HepG2 (cell line): Measurements from ENCODE around the gene RUNDC1. TPM values are rescaled to one million over a fixed set of nuclear protein-coding genes. Genes with fewer than 3 reads are reported as not detected.
A peak's percentile ranks its signal among the peaks of the same experiment; 100 is the strongest.

Source experiments
- ARNT2 ChIP-seq: sonication (generic); formaldehyde crosslinking; IDR thresholded peaks from 2 replicates; pipeline ENCODE4 v1.8.0; 2022; ENCODE audit warnings: mild to moderate bottlenecking, low read depth, missing genetic modification reagents, moderate library complexity
- ATF4 ChIP-seq, 2 experiments: fragments of 450-650 bp in 1 of 2; sonication (generic) in 1 of 2; formaldehyde crosslinking; IDR thresholded peaks; 2 replicates each; pipeline versions ENCODE4 v1.5.0 to v1.8.0; 2020 to 2022; ENCODE audit warnings: mild to moderate bottlenecking in 1 of 2, missing genetic modification reagents in 1 of 2
- CEBPG ChIP-seq: IDR thresholded peaks from 2 replicates; pipeline ENCODE4 v1.6.1; 2016
- CERS6 ChIP-seq: sonication (generic); formaldehyde crosslinking; IDR thresholded peaks from 2 replicates; pipeline ENCODE4 v1.5.0; 2020; ENCODE audit warnings: missing genetic modification reagents
- EZH2 ChIP-seq: conservative IDR thresholded peaks from 2 replicates; pipeline ENCODE4 v1.6.1; 2012; ENCODE audit warnings: mild to moderate bottlenecking, low read depth, low read length, moderate library complexity
- FOXA1 ChIP-seq, 2 experiments: fragments of 450-650 bp in 1 of 2; sonication (generic) in 1 of 2; formaldehyde crosslinking in 1 of 2; IDR thresholded peaks; 2 replicates each; pipeline versions ENCODE4 v1.4.0 to v1.6.1; 2016 to 2020; ENCODE audit warnings: missing genetic modification reagents in 1 of 2
- FOXO4 ChIP-seq: sonication (generic); formaldehyde crosslinking; conservative IDR thresholded peaks from 2 replicates; pipeline ENCODE4 v1.8.1; 2023; ENCODE audit warnings: missing genetic modification reagents
- GABPA ChIP-seq, 2 experiments: IDR thresholded peaks; 2 replicates each; pipeline ENCODE4 v1.6.1; 2011 to 2016; ENCODE audit warnings: low read depth in 2 of 2, low read length in 1 of 2, missing biosample characterization in 1 of 2, missing genetic modification characterization in 1 of 2
- HIVEP1 ChIP-seq: sonication (generic); formaldehyde crosslinking; IDR thresholded peaks from 2 replicates; pipeline ENCODE4 v1.4.0; 2020; ENCODE audit warnings: mild to moderate bottlenecking, missing genetic modification reagents
- KLF12 ChIP-seq: sonication (generic); formaldehyde crosslinking; IDR thresholded peaks from 2 replicates; pipeline ENCODE4 v1.4.0; 2020; ENCODE audit warnings: missing genetic modification reagents, borderline replicate concordance
- MAX ChIP-seq: IDR thresholded peaks from 2 replicates; pipeline ENCODE4 v1.6.1; 2012; ENCODE audit warnings: inconsistent platforms
- MXD4 ChIP-seq: IDR thresholded peaks from 2 replicates; pipeline ENCODE4 v1.6.1; 2016; ENCODE audit warnings: mild to moderate bottlenecking, missing biosample characterization, missing genetic modification reagents
- NFE2L2 ChIP-seq: fragments of 150-350 bp; IDR thresholded peaks from 2 replicates; pipeline ENCODE4 v1.6.1; 2014; ENCODE audit warnings: low read length
- PCBP2 ChIP-seq: fragments of 200-400 bp; formaldehyde crosslinking; optimal IDR thresholded peaks from 2 replicates; pipeline ENCODE3; 2018; ENCODE audit warnings: low read length, low read depth; ENCODE audit not compliant: poor library complexity, severe bottlenecking
- PHF8 ChIP-seq: sonication (generic); formaldehyde crosslinking; IDR thresholded peaks from 2 replicates; pipeline ENCODE4 v1.5.0; 2020; ENCODE audit warnings: missing genetic modification reagents
- RFX5 ChIP-seq: IDR thresholded peaks from 2 replicates; pipeline ENCODE4 v1.6.1; 2011; ENCODE audit warnings: low read depth, low read length, improper control_type of control experiment
- SIN3A ChIP-seq: IDR thresholded peaks from 2 replicates; pipeline ENCODE4 v1.6.1; 2011; ENCODE audit warnings: low read depth, mild to moderate bottlenecking, control low read depth, low read length, borderline replicate concordance
- THYN1 ChIP-seq: sonication (generic); formaldehyde crosslinking; IDR thresholded peaks from 2 replicates; pipeline ENCODE4 v1.8.1; 2023; ENCODE audit warnings: low read depth, mild to moderate bottlenecking, moderate library complexity, missing genetic modification reagents, borderline replicate concordance
- TOPORS ChIP-seq: sonication (generic); formaldehyde crosslinking; IDR thresholded peaks from 2 replicates; pipeline ENCODE4 v1.8.0; 2023; ENCODE audit warnings: mild to moderate bottlenecking, missing genetic modification reagents
- ZBTB38 ChIP-seq: sonication (generic); formaldehyde crosslinking; IDR thresholded peaks from 2 replicates; pipeline ENCODE4 v1.5.1; 2020; ENCODE audit warnings: mild to moderate bottlenecking, missing genetic modification reagents
- ZNF207 ChIP-seq: fragments of 450-650 bp; IDR thresholded peaks from 2 replicates; pipeline ENCODE4 v1.6.1; 2016; ENCODE audit warnings: antibody characterized with exemption, borderline replicate concordance
- ZNF234 ChIP-seq: sonication (generic); formaldehyde crosslinking; conservative IDR thresholded peaks from 2 replicates; pipeline ENCODE4 v1.5.1; 2020; ENCODE audit warnings: mild to moderate bottlenecking, missing genetic modification reagents
- ZNF800 ChIP-seq: sonication (generic); formaldehyde crosslinking; IDR thresholded peaks from 2 replicates; pipeline ENCODE4 v1.4.0; 2020; ENCODE audit warnings: missing genetic modification reagents
- polyA plus RNA-seq, 8 experiments: library from polyadenylated mRNA; depleted of rRNA in 3 of 8; stranded (reverse) in 7 of 8; unstranded in 1 of 8; fragments of >200 nt; fragmentation: Illumina TruSeq in 4 of 8; extraction: Trizol in 4 of 8; gene quantifications; 2 replicates each; pipeline versions ENCODE4 v1.2.1 to v1.2.3, GENCODE V29; 2011 to 2016; ENCODE audit warnings: low read depth in 4 of 8, missing spikeins in 1 of 8, mixed read lengths in 1 of 8; ENCODE audit not compliant: insufficient read depth in 1 of 8
- total RNA-seq, 5 experiments: library from RNA; depleted of rRNA; stranded (reverse); fragments of >200 nt; fragmentation: Illumina TruSeq; extraction: Trizol; gene quantifications; 2 replicates each; pipeline ENCODE4 v1.2.3, GENCODE V29; 2016; ENCODE audit warnings: low read depth in 1 of 5

Gene RUNDC1
- total and polyA plus RNA-seq, 2 of the 13 experiments (the other 11 are each of a cell fraction or from before 2014, with no cell fraction given) = 10.3 to 11.4 TPM

GRCh38 chr17:43020030-43020621, 39.8 kb downstream of the RUNDC1 start (continued):
- TF ChIP-seq ZBTB38 = 0 out of 2 replicates have a peak, but pooled peaks have one; percentile 21
- no peak for TF ChIP-seq SIN3A
- no peak for TF ChIP-seq MAX
- TF ChIP-seq THYN1 (CRISPR knock-in tag) = 0 out of 2 replicates have a peak, but pooled peaks have one; percentile 8
- TF ChIP-seq FOXA1 (IDR thresholded peaks at IDR 0.05) = no peak
- TF ChIP-seq FOXA1 (CRISPR knock-in tag; IDR thresholded peaks at IDR 0.05) = 0 out of 2 replicates have a peak, but pooled peaks have one; percentile 12
- TF ChIP-seq NFE2L2 = no peak
- no peak for TF ChIP-seq KLF12
- TF ChIP-seq ZNF800 = no peak
- no peak for TF ChIP-seq PHF8 (CRISPR knock-in tag)
- TF ChIP-seq TOPORS (CRISPR knock-in tag) = no peak
- no peak for TF ChIP-seq MXD4 (CRISPR knock-in tag)
- no peak for TF ChIP-seq ZNF234 (CRISPR knock-in tag)
- no peak for TF ChIP-seq CERS6 (CRISPR knock-in tag)
- no peak for TF ChIP-seq HIVEP1 (CRISPR knock-in tag)
- no peak for TF ChIP-seq GABPA (IDR thresholded peaks at IDR 0.05; ENCODE audit: low read depth, low read length)
- TF ChIP-seq GABPA (CRISPR knock-in tag; IDR thresholded peaks at IDR 0.05; ENCODE audit: low read depth) = peak; percentile 59; the same call in 1 of the 2 replicates
- no peak for TF ChIP-seq FOXO4 (CRISPR knock-in tag)
- TF ChIP-seq CEBPG (CRISPR knock-in tag) = peak; percentile 77
- TF ChIP-seq ATF4 (CRISPR knock-in tag; IDR thresholded peaks at IDR 0.05) = peak in 1 of 2 experiments; percentile 90; a peak in 2 of 4 replicates
- TF ChIP-seq EZH2 = no peak
- no peak for TF ChIP-seq RFX5
- TF ChIP-seq ARNT2 = no peak
- TF ChIP-seq ZNF207 = no peak
- no peak for TF ChIP-seq PCBP2
